A673 (cell line): ENCODE results near the gene AFG3L2. TPM values are rescaled to one million over a fixed set of nuclear protein-coding genes. Genes with fewer than 3 reads are reported as not detected.
A peak's percentile ranks its signal among the peaks of the same experiment; 100 is the strongest.

Experiments
- Bru-seq: library from RNA; stranded (reverse); fragments of 400-500 nt; gene quantifications from one replicate; lab custom pipeline; 2021; lab: Mats Ljungman, UMichigan
- BruChase-seq, 2 experiments: library from RNA; stranded (reverse); fragments of 400-500 nt; gene quantifications; one replicate each; lab custom pipeline; 2021; lab: Mats Ljungman, UMichigan
- BruUV-seq: library from RNA; stranded (reverse); fragments of 400-500 nt; replicated peaks from 2 replicates; lab custom pipeline; 2021; lab: Mats Ljungman, UMichigan
- CTCF ChIA-PET: fragments of 300-600 bp; sonication (Branson Sonifier 250); formaldehyde crosslinking; loops from one replicate; lab custom pipeline; 2022; ENCODE audit warnings: antibody characterized with exemption; lab: Charles Lee
- POLR2A ChIA-PET: fragments of 300-600 bp; sonication (Branson Sonifier 250); formaldehyde crosslinking; loops from one replicate; lab custom pipeline; 2022; ENCODE audit warnings: antibody characterized with exemption; ENCODE audit not compliant: low non-redundant PET; lab: Charles Lee
- DNase-seq: peaks from one replicate; pipeline ENCODE4 v3.0.0-alpha.2; 2015; ENCODE audit warnings: low spot score
- H3K27ac ChIP-seq: fragments of 200-600 bp; sonication (generic); 2 replicates; pipeline ENCODE4 v1.5.1; 2016; ENCODE audit warnings: mixed run types, low read depth, mild to moderate bottlenecking, mixed read lengths, antibody characterized with exemption, low read length; ENCODE audit not compliant: poor library complexity, severe bottlenecking
- H3K27me3 ChIP-seq: fragments of 200-600 bp; sonication (generic); replicated peaks from 2 replicates; pipeline ENCODE4 v1.6.1; 2017; ENCODE audit warnings: mixed run types, low read depth, mild to moderate bottlenecking, mixed read lengths, antibody characterized with exemption, low read length; ENCODE audit not compliant: insufficient read depth, poor library complexity
- H3K36me3 ChIP-seq: fragments of 200-600 bp; sonication (generic); 2 replicates; pipeline ENCODE4 v1.6.1; 2016; ENCODE audit warnings: mixed run types, mild to moderate bottlenecking, mixed read lengths, antibody characterized with exemption, low read length; ENCODE audit not compliant: insufficient read depth, poor library complexity, severe bottlenecking
- H3K4me1 ChIP-seq: fragments of 200-600 bp; sonication (generic); 2 replicates; pipeline ENCODE4 v1.6.1; 2017; ENCODE audit warnings: mixed run types, mild to moderate bottlenecking, mixed read lengths, antibody characterized with exemption, low read length; ENCODE audit not compliant: insufficient read depth, poor library complexity, severe bottlenecking
- H3K4me3 ChIP-seq: fragments of 200-600 bp; sonication (generic); 2 replicates; pipeline ENCODE4 v1.5.1; 2016; ENCODE audit warnings: low read depth, mixed run types, mild to moderate bottlenecking, mixed read lengths, low read length; ENCODE audit not compliant: poor library complexity, severe bottlenecking
- H3K9me3 ChIP-seq: fragments of 200-600 bp; sonication (generic); 2 replicates; pipeline ENCODE4 v1.6.1; 2016; ENCODE audit warnings: mixed run types, low read depth, mild to moderate bottlenecking, mixed read lengths, antibody characterized with exemption, low read length; ENCODE audit not compliant: poor library complexity, severe bottlenecking
- CTCF ChIP-seq: fragments of 300-800, 200-600 bp; sonication (generic); conservative IDR thresholded peaks from 2 replicates; pipeline ENCODE4 v1.5.1; 2017; ENCODE audit warnings: low read depth, mild to moderate bottlenecking, antibody characterized with exemption, low read length, moderate library complexity, mixed read lengths
- EZH2 ChIP-seq: fragments of 200-600 bp; sonication (generic); IDR thresholded peaks from 2 replicates; pipeline ENCODE4 v1.6.1; 2017; ENCODE audit warnings: borderline replicate concordance, low read depth, mild to moderate bottlenecking, mixed read lengths, antibody characterized with exemption, low read length; ENCODE audit not compliant: poor library complexity, severe bottlenecking
- intact Hi-C: fragments of 100-400 bp; cut with micrococcal nuclease; formaldehyde crosslinking; loops from one replicate; pipeline ENCODE4 v1.10.0; 2022; ENCODE audit not compliant: unreplicated experiment
- long read RNA-seq: library from polyadenylated mRNA; stranded (forward); transcript quantifications from one replicate; pipeline ENCODE4 v2.0.0, GENCODE V29; 2022
- total RNA-seq: library from RNA; stranded (reverse); gene quantifications from 2 replicates; pipeline ENCODE4 v1.2.3, GENCODE V29; 2021

The AFG3L2 gene
- total RNA-seq, result 63.7 and 72.7 TPM in 2 replicates
- percentile 86 among the genes with signal in this experiment for Bru-seq, nascent RNA
- BruChase-seq, experiment 1, labeled RNA remaining after a 2-hour chase, result percentile 86 among the genes with signal in this experiment
- BruChase-seq, experiment 2, labeled RNA remaining after a 6-hour chase, result percentile 90 among the genes with signal in this experiment
- long read RNA-seq, transcript AFG3L2-201 (17 exons, 3,247 nt), result major isoform, 151 of 201 reads
- long read RNA-seq, partial matches to known transcripts, result 20 of 201 reads
- long read RNA-seq, other reads (novel, unspliced or antisense), result 30 of 201 reads

- ChIA-PET CTCF (interaction anchor here (0.6 to 1.2 kb wide), 3 partner anchors 50 to 140 kb away, joined by 3 to 12 read pairs (median 6); no protein-coding TSS in a partner anchor), POLR2A (interaction anchor here (0.5 to 0.8 kb wide), 5 partner anchors 58 to 281 kb away, joined by 3 to 4 read pairs (median 3); partner anchors contain the start of gene SPIRE1)
- Histone ChIP-seq H3K4me3 (peak within 1 kb of the TSS; percentile 86), H3K27ac (peak within 1 kb of the TSS; percentile 98), H3K36me3 (no peaks in the 10 kb centered on the region), H3K9me3 (no peaks in the 10 kb centered on the region), H3K27me3 (no peaks in the 10 kb centered on the region), H3K4me1 (peaks cover 9% of the 10 kb centered on the region)
- intact Hi-C loops, result loop anchor here (2.0 kb wide), 1 partner anchor 30 kb away; the partner anchor contains the start of gene PRELID3A
- BruUV-seq, result no TSS peak
- TF ChIP-seq EZH2 (no peak), CTCF (no peak; the same call in 1 of the 2 replicates)
- DNase-seq, result peak; percentile 99
These were observed at the start of gene AFG3L2 for GRCh38 chr18:12376754-12377555. TSS of gene AFG3L2 (minus strand) at chr18:12377227. CDS start at chr18:12377082, 145 bp downstream.

GRCh38 chr18:12424252-12424651 is 47.2 kb upstream of the AFG3L2 start:
- intact Hi-C loops, result no loop called here
- no peak for DNase-seq
- no peak overlapping the region for H3K4me3 ChIP-seq
- H3K27me3 ChIP-seq, result no peaks in the 10 kb centered on the region
- BruUV-seq, result no TSS peak
- peaks cover 4% of the 10 kb centered on the region for H3K4me1 ChIP-seq
- no peaks in the 10 kb centered on the region for H3K9me3 ChIP-seq
- H3K36me3 ChIP-seq, result peaks cover 4% of the 10 kb centered on the region
- TF ChIP-seq EZH2, result no peak
- no peak for TF ChIP-seq CTCF
- no peak overlapping the region for H3K27ac ChIP-seq
- POLR2A ChIA-PET, result no interaction called here
- CTCF ChIA-PET, result no interaction called here

- intact Hi-C loops, result no loop called here
- BruUV-seq, result no TSS peak
- Histone ChIP-seq H3K27ac (no peak overlapping the region), H3K4me3 (no peak overlapping the region), H3K9me3 (no peaks in the 10 kb centered on the region), H3K36me3 (peaks cover 4% of the 10 kb centered on the region), H3K27me3 (no peaks in the 10 kb centered on the region), H3K4me1 (peaks cover 4% of the 10 kb centered on the region)
- ChIA-PET POLR2A (no interaction called here), CTCF (no interaction called here)
- TF ChIP-seq CTCF, result no peak
- TF ChIP-seq EZH2, result no peak
- no peak for DNase-seq
These were observed 46.8 kb upstream of the AFG3L2 start for GRCh38 chr18:12423820-12424219.
